GM23248 (cell line): Measurements from ENCODE around the gene HAT1. TPM values are rescaled to one million over a fixed set of nuclear protein-coding genes. Genes with fewer than 3 reads are reported as not detected.

Source experiments
- DNase-seq: peaks from one replicate; pipeline ENCODE4 v3.0.0-alpha.2; 2015
- H2AFZ ChIP-seq: fragments of 200-600 bp; sonication (generic); 2 replicates; pipeline ENCODE4 v1.6.1; 2016; ENCODE audit warnings: antibody characterized with exemption
- H3F3A ChIP-seq: fragments of 200-600 bp; sonication (generic); 2 replicates; pipeline ENCODE4 v1.6.1; 2016; ENCODE audit warnings: mild to moderate bottlenecking, antibody characterized with exemption, mixed run types; ENCODE audit not compliant: insufficient read depth
- H3K27ac ChIP-seq: fragments of 200-600 bp; sonication (generic); 2 replicates; pipeline ENCODE4 v1.5.1; 2016; ENCODE audit warnings: mild to moderate bottlenecking
- H3K27me3 ChIP-seq: fragments of 200-600 bp; sonication (generic); replicated peaks from 2 replicates; pipeline ENCODE4 v1.6.1; 2016; ENCODE audit warnings: mild to moderate bottlenecking; ENCODE audit not compliant: insufficient read depth
- H3K36me3 ChIP-seq: fragments of 200-600 bp; sonication (generic); 2 replicates; pipeline ENCODE4 v1.6.1; 2016; ENCODE audit warnings: low read depth, mild to moderate bottlenecking
- H3K4me1 ChIP-seq: fragments of 200-600 bp; sonication (generic); 2 replicates; pipeline ENCODE4 v1.6.1; 2016; ENCODE audit warnings: mild to moderate bottlenecking; ENCODE audit not compliant: insufficient read depth
- H3K4me2 ChIP-seq: fragments of 200-600 bp; sonication (generic); one replicate; pipeline ENCODE4 v1.6.1; 2016; ENCODE audit warnings: mild to moderate bottlenecking; ENCODE audit not compliant: unreplicated experiment
- H3K4me3 ChIP-seq: fragments of 200-600 bp; sonication (generic); 2 replicates; pipeline ENCODE4 v1.5.1; 2016; ENCODE audit warnings: mild to moderate bottlenecking
- H3K79me2 ChIP-seq: fragments of 200-600 bp; sonication (generic); 2 replicates; pipeline ENCODE4 v1.6.1; 2016; ENCODE audit warnings: mild to moderate bottlenecking; ENCODE audit not compliant: insufficient read depth
- H3K9ac ChIP-seq: fragments of 200-600 bp; sonication (generic); 2 replicates; pipeline ENCODE4 v1.6.1; 2016; ENCODE audit warnings: mild to moderate bottlenecking
- H3K9me2 ChIP-seq: fragments of 200-600 bp; sonication (generic); 2 replicates; pipeline ENCODE4 v1.6.1; 2016; ENCODE audit warnings: mixed run types, mild to moderate bottlenecking, moderate library complexity; ENCODE audit not compliant: insufficient read depth
- H3K9me3 ChIP-seq: fragments of 200-600 bp; sonication (generic); one replicate; pipeline ENCODE4 v1.6.1; 2017; ENCODE audit warnings: low read depth
- H4K20me1 ChIP-seq: fragments of 200-600 bp; sonication (generic); 2 replicates; pipeline ENCODE4 v1.6.0; 2016; ENCODE audit not compliant: insufficient read depth
- EZH2 ChIP-seq: fragments of 200-600 bp; sonication (generic); IDR thresholded peaks from 2 replicates; pipeline ENCODE4 v1.6.1; 2018; ENCODE audit warnings: antibody characterized with exemption, mild to moderate bottlenecking; ENCODE audit not compliant: insufficient read depth, poor library complexity, severe bottlenecking
- EZH2phosphoT487 ChIP-seq: fragments of 200-600 bp; sonication (generic); IDR thresholded peaks from 2 replicates; pipeline ENCODE4 v1.6.1; 2018; ENCODE audit warnings: antibody characterized with exemption, moderate library complexity, mild to moderate bottlenecking, low read depth; ENCODE audit not compliant: insufficient read depth
- WGBS, 2 experiments: methylation state at CpG; one replicate each; pipeline ENCODE4 v1.1.6; 2015 to 2017; ENCODE audit warnings: low lambda C conversion rate in 2 of 2, low coverage in 1 of 2; ENCODE audit errors: missing lambda C conversion rate in 2 of 2; 5-methylcytosine and 5-hydroxymethylcytosine counted together
- in situ Hi-C: fragments of 300-500 bp; cut with MboI; formaldehyde crosslinking; loops from 2 replicates; pipeline ENCODE4 v1.15.0; 2020
- polyA plus RNA-seq: library from polyadenylated mRNA; unstranded; fragments of >200 nt; fragmentation: Nextera tagmentation; extraction: Ambion mirVana; gene quantifications from 2 replicates; pipeline ENCODE4 v1.2.1, GENCODE V29; 2016
- total RNA-seq: library from RNA; depleted of rRNA; stranded (reverse); fragments of >200 nt; shearing (Covaris generic); gene quantifications from 2 replicates; pipeline ENCODE4 v1.2.3, GENCODE V29; 2014

The HAT1 gene
- total and polyA plus RNA-seq, 2 experiments from 2014 or later, result 56.6 to 96.2 TPM

GRCh38 chr2:171999604-172000469 is 77.6 kb downstream of the HAT1 start, which contains the start of gene METAP1D:
Gene METAP1D (plus strand): TSS chr2:171999953. CDS start chr2:171999970, 17 bp downstream.
- TF ChIP-seq EZH2phosphoT487, result no peak
- TF ChIP-seq EZH2, result no peak
- Histone ChIP-seq H3K27me3 (no peaks in the 10 kb centered on the region), H3K4me1 (no peaks in the 10 kb centered on the region), H3K9ac (peak within 1 kb of the TSS; percentile 92), H3K27ac (peak within 1 kb of the TSS; percentile 72), H2AFZ (peak within 1 kb of the TSS; percentile 96), H3K36me3 (no peaks in the 10 kb centered on the region), H3F3A (no peaks in the 10 kb centered on the region), H3K4me2 (peak within 1 kb of the TSS; percentile 88), H3K79me2 (no peaks in the 10 kb centered on the region), H4K20me1 (no peaks in the 10 kb centered on the region), H3K9me3 (no peaks in the 10 kb centered on the region), H3K9me2 (no peaks in the 10 kb centered on the region), H3K4me3 (peak within 1 kb of the TSS; percentile 83)
- in situ Hi-C loops, result no loop called here
- 1 to 2% methylated on average over 67 to 70 of the region's 73 CpGs for WGBS, 2 experiments
- peak; percentile 97 for DNase-seq

GRCh38 chr2:172000696-172001361 is 78.6 kb downstream of the HAT1 start:
- H4K20me1 ChIP-seq, result no peaks in the 10 kb centered on the region
- peak; percentile 24 for DNase-seq
- H3K4me3 ChIP-seq, result peak overlapping the region; percentile 83
- WGBS, 2 experiments, result 65 to 67% methylated on average over 13 of the region's 13 CpGs
- no peaks in the 10 kb centered on the region for H3K4me1 ChIP-seq
- no peak for TF ChIP-seq EZH2
- TF ChIP-seq EZH2phosphoT487, result no peak
- no peaks in the 10 kb centered on the region for H3K9me2 ChIP-seq
- H3K27ac ChIP-seq, result peak overlapping the region; percentile 72
- no peaks in the 10 kb centered on the region for H3F3A ChIP-seq
- peak overlapping the region; percentile 96 for H2AFZ ChIP-seq
- no peaks in the 10 kb centered on the region for H3K27me3 ChIP-seq
- H3K4me2 ChIP-seq, result peak overlapping the region; percentile 88
- H3K9me3 ChIP-seq, result no peaks in the 10 kb centered on the region
- in situ Hi-C loops, result no loop called here
- H3K9ac ChIP-seq, result peak overlapping the region; percentile 92
- no peaks in the 10 kb centered on the region for H3K36me3 ChIP-seq
- H3K79me2 ChIP-seq, result no peaks in the 10 kb centered on the region

- 100% methylated on average over 1 of the region's 1 CpG for WGBS, 2 experiments
- in situ Hi-C loops, result no loop called here
- Histone ChIP-seq H3K9ac (no peak overlapping the region), H3K27ac (no peak overlapping the region), H4K20me1 (no peaks in the 10 kb centered on the region), H3K36me3 (no peaks in the 10 kb centered on the region), H3F3A (peaks cover 6% of the 10 kb centered on the region), H3K79me2 (no peaks in the 10 kb centered on the region), H3K9me2 (no peaks in the 10 kb centered on the region), H3K4me2 (no peak overlapping the region), H3K9me3 (no peaks in the 10 kb centered on the region), H3K4me1 (peaks cover 6% of the 10 kb centered on the region; the same call in 1 of the 2 replicates), H3K4me3 (no peak overlapping the region), H3K27me3 (no peaks in the 10 kb centered on the region), H2AFZ (no peak overlapping the region)
- TF ChIP-seq EZH2phosphoT487, result no peak
- no peak for TF ChIP-seq EZH2
- DNase-seq, result no peak
These were observed 85.1 kb downstream of the HAT1 start for GRCh38 chr2:172007372-172007771.

- H3K4me1 ChIP-seq, result peaks cover 6% of the 10 kb centered on the region; the same call in 1 of the 2 replicates
- H3K79me2 ChIP-seq, result no peaks in the 10 kb centered on the region
- H2AFZ ChIP-seq, result no peak overlapping the region
- H3K27me3 ChIP-seq, result no peaks in the 10 kb centered on the region
- in situ Hi-C loops, result no loop called here
- H3F3A ChIP-seq, result peaks cover 6% of the 10 kb centered on the region
- H3K9ac ChIP-seq, result no peak overlapping the region
- no peak overlapping the region for H3K27ac ChIP-seq
- no peak overlapping the region for H3K4me3 ChIP-seq
- no peaks in the 10 kb centered on the region for H3K36me3 ChIP-seq
- H3K4me2 ChIP-seq, result no peak overlapping the region
- no peak for DNase-seq
- H3K9me2 ChIP-seq, result no peaks in the 10 kb centered on the region
- no peaks in the 10 kb centered on the region for H3K9me3 ChIP-seq
- TF ChIP-seq EZH2phosphoT487 (no peak), EZH2 (no peak)
- H4K20me1 ChIP-seq, result no peaks in the 10 kb centered on the region
- 89% methylated on average over 4 of the region's 4 CpGs for WGBS, 2 experiments
These were observed 87.6 kb downstream of the HAT1 start for GRCh38 chr2:172009823-172010222.
